Measurements from ENCODE around the gene TRIM46. TPM values are rescaled to one million over a fixed set of nuclear protein-coding genes. Genes with fewer than 3 reads are reported as not detected.
"Not testable (repeated sequence)": the region's sequence is repeated elsewhere in the genome, so short reads cannot be mapped to it uniquely, and the experiment has no call there.

The TRIM46 gene
- total and polyA plus RNA-seq, 3 experiments from 2014 or later: 0.99 to 7.3 (median 6.4) TPM

DNA sequence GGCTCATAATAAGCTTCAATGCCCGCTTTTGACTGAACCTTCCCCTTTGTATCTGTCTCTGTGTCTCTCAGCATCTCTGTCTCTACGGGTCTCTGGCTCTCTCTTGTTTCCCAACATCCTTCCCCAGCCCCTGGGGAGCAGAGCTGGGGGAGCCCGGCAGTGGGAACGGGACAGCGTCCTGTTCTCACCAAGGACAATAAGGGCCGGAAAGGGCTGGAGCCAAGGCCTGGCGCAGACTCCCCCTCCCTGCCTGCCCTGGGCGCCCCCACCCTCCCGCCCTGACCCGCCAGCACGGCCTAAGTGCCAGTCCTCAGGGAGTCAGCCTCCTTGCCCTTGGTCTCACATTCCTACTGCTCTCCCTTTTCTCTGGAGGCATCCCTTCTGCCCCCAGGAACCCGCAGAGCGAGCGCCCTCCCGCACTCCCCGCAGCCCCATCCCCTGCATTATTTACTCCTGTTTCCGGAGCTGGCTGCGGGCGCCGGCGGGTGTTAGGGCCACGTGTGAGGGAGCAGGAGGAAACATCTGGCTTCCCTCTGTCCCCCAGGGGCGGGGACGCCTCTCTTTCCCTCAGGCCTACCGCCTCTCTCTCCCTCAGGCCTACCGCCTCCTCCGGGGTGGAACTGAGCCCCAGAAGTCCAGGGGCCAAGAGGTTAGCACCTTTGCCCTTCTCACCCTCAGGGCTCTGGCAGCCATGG, 7.0 kb upstream of the TRIM46 start:
- peaks cover 18% of the 10 kb centered on the region for H3K36me3 ChIP-seq (ENCODE audit: insufficient read depth, low read length)
- Mint-ChIP-seq H3K9me3 (no peaks in the 10 kb centered on the region), H3K4me1 (peaks cover 11 to 22% (median 13%) of the 10 kb centered on the region in 3 donors), H3K4me3 (no peak overlapping the region), H3K36me3 (peaks cover 0 to 24% (median 7%) of the 10 kb centered on the region in 3 donors), H3K27me3 (peaks cover 2 to 3% of the 10 kb centered on the region in 2 donors), H3K27ac (no peak overlapping the region)
- H3K27me3 ChIP-seq (ENCODE audit: insufficient read depth, low read length, poor library complexity, severe bottlenecking): no peaks in the 10 kb centered on the region
- DNase-seq: no peak
- H3K9me3 ChIP-seq (ENCODE audit: low read length): no peaks in the 10 kb centered on the region
- POLR2A ChIA-PET: no interaction called here
- H3K4me3 ChIP-seq (ENCODE audit: low read length): no peak overlapping the region
- H3K4me1 ChIP-seq (ENCODE audit: insufficient read depth, low read length): peaks cover 9% of the 10 kb centered on the region
- CTCF ChIA-PET: interaction anchor here (1.0 to 10.7 kb wide), 11 partner anchors 26 to 121 kb away, joined by 3 to 177 read pairs (median 6); partner anchors contain the start of genes ADAM15, DPM3, SLC50A1 and THBS3
- H3K27ac ChIP-seq (ENCODE audit: low read depth, low read length): no peak overlapping the region

DNA sequence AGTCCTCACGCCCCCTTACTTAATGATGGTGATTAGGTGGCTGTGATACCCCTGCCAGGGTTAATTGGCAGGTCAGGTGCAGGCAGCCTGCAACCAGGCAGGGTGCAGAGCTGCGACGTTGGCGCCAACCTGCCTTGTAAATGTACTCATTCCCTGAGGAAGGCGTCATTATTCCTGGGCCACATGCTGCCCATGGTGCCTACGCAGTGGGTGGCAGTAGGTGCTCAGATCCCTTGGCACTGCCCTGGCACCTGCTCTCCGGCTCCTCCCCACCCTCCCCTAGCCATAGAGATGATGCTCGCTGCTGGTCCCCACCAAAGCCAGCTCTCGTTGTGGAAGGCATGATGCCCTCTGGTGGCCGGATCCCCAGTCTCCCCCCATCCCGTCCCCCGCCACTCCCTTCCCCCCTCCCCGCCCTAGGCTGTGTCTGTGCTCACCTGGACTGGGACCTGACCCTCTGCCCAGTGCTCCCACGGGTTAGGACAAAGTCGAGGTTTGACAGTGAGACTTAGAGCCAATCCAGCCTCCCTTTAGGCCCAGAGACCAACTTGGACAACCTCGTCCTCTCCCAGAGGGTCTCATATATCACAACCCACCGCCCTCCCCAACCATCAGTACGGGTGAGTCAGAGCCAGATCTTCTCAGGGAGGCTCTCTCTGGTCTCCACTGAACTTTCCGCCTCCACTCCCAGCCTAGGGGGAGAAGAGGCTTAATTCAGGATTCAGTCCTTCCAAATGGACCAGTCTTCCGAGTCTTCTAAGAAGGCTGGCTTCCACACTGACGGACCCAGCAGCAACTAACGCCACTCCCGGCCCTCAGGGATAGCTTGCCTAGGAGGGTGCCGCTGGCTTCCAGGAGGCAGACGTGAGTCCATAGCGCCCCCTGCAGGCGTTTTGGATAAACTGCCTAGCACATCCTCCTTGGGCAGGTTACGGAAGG, 6.2 kb upstream of the TRIM46 start:
- Histone ChIP-seq H3K27ac (ENCODE audit: low read depth, low read length) (no peak overlapping the region), H3K4me1 (ENCODE audit: insufficient read depth, low read length) (peaks cover 18% of the 10 kb centered on the region), H3K27me3 (ENCODE audit: insufficient read depth, low read length, poor library complexity, severe bottlenecking) (no peaks in the 10 kb centered on the region), H3K9me3 (ENCODE audit: low read length) (no peaks in the 10 kb centered on the region), H3K4me3 (ENCODE audit: low read length) (peak overlapping the region; percentile 30), H3K36me3 (ENCODE audit: insufficient read depth, low read length) (peaks cover 18% of the 10 kb centered on the region)
- peaks cover 2 to 3% of the 10 kb centered on the region in 2 donors for H3K27me3 Mint-ChIP-seq
- H3K36me3 Mint-ChIP-seq: peaks cover 0 to 30% (median 7%) of the 10 kb centered on the region in 3 donors
- H3K4me1 Mint-ChIP-seq: peaks cover 17 to 30% (median 20%) of the 10 kb centered on the region in 3 donors
- ChIA-PET POLR2A (interaction anchor here (0.9 to 1.1 kb wide), 2 partner anchors 27 to 103 kb away, joined by 3 read pairs; no protein-coding TSS in a partner anchor), CTCF (interaction anchor here (0.9 to 10.7 kb wide), 18 partner anchors 10 to 122 kb away, joined by 3 to 177 read pairs (median 4); partner anchors contain the start of genes ADAM15, DPM3 and SLC50A1)
- peak overlapping the region in 4 of 8 donors; percentile 5 to 55 (median 28) for H3K27ac Mint-ChIP-seq
- peak overlapping the region; percentile 31 to 71 (median 48) for H3K4me3 Mint-ChIP-seq
- H3K9me3 Mint-ChIP-seq: no peaks in the 10 kb centered on the region
- DNase-seq: peak; percentile 73 to 88 (median 80)

DNA sequence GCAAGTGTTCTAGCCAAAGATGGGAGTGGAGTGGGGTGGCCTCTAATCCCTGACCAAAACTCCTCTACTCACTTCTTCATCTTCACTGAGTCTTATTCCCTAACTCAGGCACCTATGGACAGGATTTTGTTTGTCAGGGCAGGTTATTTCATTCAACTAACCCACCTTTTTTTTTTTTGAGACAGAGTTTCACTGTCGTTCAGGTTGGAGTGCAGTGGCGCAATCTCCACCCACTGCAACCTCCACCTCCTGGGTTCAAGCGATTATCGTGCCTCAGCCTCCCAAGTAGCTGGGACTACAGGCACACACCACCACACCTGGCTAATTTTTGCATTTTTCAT, 5.6 kb upstream of the TRIM46 start:
- peaks cover 19 to 34% (median 24%) of the 10 kb centered on the region in 3 donors for H3K4me1 Mint-ChIP-seq
- H3K9me3 Mint-ChIP-seq; DNase-seq; H3K9me3 ChIP-seq (ENCODE audit: low read length); H3K27ac ChIP-seq (ENCODE audit: low read depth, low read length); H3K4me3 ChIP-seq (ENCODE audit: low read length); H3K27me3 ChIP-seq (ENCODE audit: insufficient read depth, low read length, poor library complexity, severe bottlenecking); H3K27me3 Mint-ChIP-seq: not testable (repeated sequence)
- ChIA-PET POLR2A (interaction anchor here (0.9 to 1.1 kb wide), 2 partner anchors 26 to 104 kb away, joined by 3 read pairs; no protein-coding TSS in a partner anchor), CTCF (interaction anchor here (0.9 to 10.7 kb wide), 15 partner anchors 10 to 123 kb away, joined by 3 to 177 read pairs (median 4); partner anchors contain the start of gene DPM3)
- peaks cover 18% of the 10 kb centered on the region for H3K36me3 ChIP-seq (ENCODE audit: insufficient read depth, low read length)
- peak overlapping the region in 1 of 7 donors; percentile 71 for H3K4me3 Mint-ChIP-seq
- H3K36me3 Mint-ChIP-seq: peaks cover 0 to 35% (median 7%) of the 10 kb centered on the region in 3 donors
- H3K4me1 ChIP-seq (ENCODE audit: insufficient read depth, low read length): peaks cover 20% of the 10 kb centered on the region
- H3K27ac Mint-ChIP-seq: peak overlapping the region in 3 of 8 donors; percentile 5 to 55 (median 42)

DNA sequence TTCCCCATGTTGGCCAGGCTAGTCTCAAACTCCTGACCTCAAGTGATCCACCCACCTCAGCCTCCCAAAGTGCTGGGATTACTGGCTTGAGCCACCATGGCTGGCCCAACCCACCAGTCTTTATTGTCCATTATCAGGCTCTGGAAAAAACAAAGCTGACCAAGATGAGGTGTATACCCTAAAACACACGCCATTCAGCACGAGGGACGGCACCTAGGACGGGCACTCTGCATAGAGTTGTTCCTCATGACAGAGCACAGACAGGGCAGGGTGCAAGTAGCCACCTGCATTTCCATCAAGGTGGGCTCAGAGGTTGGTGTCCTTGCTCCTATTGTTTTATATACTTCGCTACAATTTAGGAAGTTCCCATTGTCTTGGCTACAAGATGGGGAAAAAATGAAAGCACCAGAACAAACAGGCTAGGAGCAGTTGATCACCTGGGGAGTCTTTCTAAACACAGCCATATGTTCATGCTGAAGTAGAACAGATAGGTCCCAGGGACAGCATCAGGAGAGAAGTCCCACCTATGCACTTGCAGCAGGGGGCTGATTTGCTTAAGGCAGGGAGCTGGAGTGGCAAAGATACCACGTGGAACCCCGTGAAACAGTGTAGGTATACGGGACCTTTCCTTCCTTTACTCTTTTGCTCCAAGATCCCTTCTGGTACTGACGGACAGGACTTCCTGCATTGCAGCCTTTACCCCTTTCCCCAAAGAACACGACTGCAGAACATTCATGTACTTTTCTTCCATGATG, 5.0 kb upstream of the TRIM46 start:
- CTCF ChIA-PET: interaction anchor here (1.0 to 10.7 kb wide), 12 partner anchors 9 to 107 kb away, joined by 3 to 177 read pairs (median 4); partner anchors contain the start of gene DPM3
- H3K4me1 Mint-ChIP-seq: peaks cover 25 to 39% (median 29%) of the 10 kb centered on the region in 3 donors
- POLR2A ChIA-PET: interaction anchor here (1.1 kb wide), 1 partner anchor 104 kb away, joined by 3 read pairs; no protein-coding TSS in a partner anchor

DNA sequence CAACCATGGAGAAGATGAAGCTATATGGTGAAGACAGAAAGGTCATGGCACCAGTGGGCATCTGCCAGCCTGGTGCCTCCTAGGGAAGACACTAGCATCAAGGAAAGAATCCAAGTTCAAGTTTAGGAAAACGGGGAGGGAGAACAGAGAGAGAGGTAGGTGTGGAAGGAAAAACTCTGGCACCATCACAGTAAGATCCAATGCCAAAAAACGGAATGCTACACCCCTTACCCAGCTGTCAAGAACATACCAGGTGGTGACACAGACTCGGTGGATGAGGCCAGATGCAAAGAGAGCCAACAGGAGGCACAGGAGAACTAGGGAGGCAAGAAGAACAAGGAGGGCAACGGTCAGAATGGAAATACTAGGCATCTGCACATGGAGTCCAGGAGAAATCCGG, 4.1 kb upstream of the TRIM46 start:
- peaks cover 0 to 39% (median 7%) of the 10 kb centered on the region in 3 donors for H3K36me3 Mint-ChIP-seq
- Histone ChIP-seq H3K4me3 (ENCODE audit: low read length) (no peak overlapping the region), H3K9me3 (ENCODE audit: low read length) (no peaks in the 10 kb centered on the region), H3K4me1 (ENCODE audit: insufficient read depth, low read length) (peaks cover 33% of the 10 kb centered on the region), H3K36me3 (ENCODE audit: insufficient read depth, low read length) (peaks cover 18% of the 10 kb centered on the region), H3K27me3 (ENCODE audit: insufficient read depth, low read length, poor library complexity, severe bottlenecking) (no peaks in the 10 kb centered on the region), H3K27ac (ENCODE audit: low read depth, low read length) (no peak overlapping the region)
- H3K27me3 Mint-ChIP-seq: peaks cover 3 to 4% of the 10 kb centered on the region in 2 donors
- H3K4me1 Mint-ChIP-seq: peaks cover 29 to 47% (median 37%) of the 10 kb centered on the region in 3 donors
- ChIA-PET POLR2A (no interaction called here), CTCF (interaction anchor here (0.9 to 10.7 kb wide), 6 partner anchors 34 to 125 kb away, joined by 3 to 177 read pairs (median 12); partner anchors contain the start of gene SLC50A1)
- no peaks in the 10 kb centered on the region for H3K9me3 Mint-ChIP-seq
- no peak for DNase-seq
- H3K27ac Mint-ChIP-seq: peak overlapping the region in 2 of 8 donors; percentile 31 to 55
- H3K4me3 Mint-ChIP-seq: peak overlapping the region in 3 of 7 donors; percentile 8 to 57 (median 47)

More for the DNA sequence above, 5.0 kb upstream of the TRIM46 start:
- H3K4me1 ChIP-seq (ENCODE audit: insufficient read depth, low read length): peaks cover 24% of the 10 kb centered on the region
- no peak overlapping the region for H3K27ac ChIP-seq (ENCODE audit: low read depth, low read length)
- Mint-ChIP-seq H3K4me3 (peak overlapping the region in 1 of 7 donors; percentile 57), H3K9me3 (no peaks in the 10 kb centered on the region), H3K27ac (peak overlapping the region in 2 of 8 donors; percentile 17 to 55), H3K36me3 (peaks cover 0 to 39% (median 7%) of the 10 kb centered on the region in 3 donors), H3K27me3 (peaks cover 3 to 4% of the 10 kb centered on the region in 2 donors)
- H3K27me3 ChIP-seq (ENCODE audit: insufficient read depth, low read length, poor library complexity, severe bottlenecking): no peaks in the 10 kb centered on the region
- H3K36me3 ChIP-seq (ENCODE audit: insufficient read depth, low read length): peaks cover 18% of the 10 kb centered on the region
- DNase-seq: no peak
- H3K9me3 ChIP-seq (ENCODE audit: low read length): no peaks in the 10 kb centered on the region
- H3K4me3 ChIP-seq (ENCODE audit: low read length): no peak overlapping the region

DNA sequence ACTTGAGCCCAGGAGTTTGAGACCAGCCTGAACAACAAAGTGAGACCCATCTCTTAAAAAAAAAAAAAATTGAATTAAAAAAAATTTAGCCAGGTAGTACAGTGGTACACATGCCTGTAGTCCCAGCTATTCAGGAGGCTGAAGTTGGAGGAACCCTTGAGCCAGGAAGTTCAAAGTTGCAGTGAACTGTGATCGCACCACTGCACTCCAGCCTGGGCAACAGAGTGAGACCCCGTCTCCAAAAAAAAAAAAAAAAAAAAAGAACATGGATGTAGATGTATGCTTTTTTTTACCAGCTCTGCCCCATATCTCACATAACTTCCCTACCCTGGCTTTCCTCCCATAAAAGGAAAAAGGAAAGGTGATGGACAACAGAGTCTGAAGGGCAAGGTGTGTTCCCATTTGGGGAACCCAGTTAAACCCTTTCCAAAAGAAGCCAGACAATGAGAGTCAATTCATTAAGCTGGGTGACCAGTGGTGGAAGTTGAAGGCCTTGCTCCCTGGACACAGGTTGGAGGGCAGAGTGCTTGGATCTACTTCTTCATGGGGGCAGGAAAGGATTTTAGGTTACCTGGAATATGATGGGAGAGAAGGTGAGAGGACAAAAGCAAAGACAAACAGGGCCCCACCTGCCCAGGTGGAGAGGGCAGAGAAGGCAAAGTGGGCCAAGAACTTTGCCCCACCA, 3.4 kb upstream of the TRIM46 start:
- no peak overlapping the region for H3K4me3 ChIP-seq (ENCODE audit: low read length)
- peaks cover 18% of the 10 kb centered on the region for H3K36me3 ChIP-seq (ENCODE audit: insufficient read depth, low read length)
- ChIA-PET POLR2A (no interaction called here), CTCF (interaction anchor here (0.9 to 10.7 kb wide), 7 partner anchors 35 to 126 kb away, joined by 3 to 177 read pairs (median 3); partner anchors contain the start of gene SLC50A1)
- peaks cover 39% of the 10 kb centered on the region for H3K4me1 ChIP-seq (ENCODE audit: insufficient read depth, low read length)
- H3K4me3 Mint-ChIP-seq: peak overlapping the region in 2 of 7 donors; percentile 12 to 53
- peaks cover 0 to 39% (median 7%) of the 10 kb centered on the region in 3 donors for H3K36me3 Mint-ChIP-seq
- H3K27me3 Mint-ChIP-seq: peaks cover 3 to 4% of the 10 kb centered on the region in 2 donors
- no peaks in the 10 kb centered on the region for H3K27me3 ChIP-seq (ENCODE audit: insufficient read depth, low read length, poor library complexity, severe bottlenecking)
- H3K4me1 Mint-ChIP-seq: peaks cover 32 to 54% (median 42%) of the 10 kb centered on the region in 3 donors
- peak overlapping the region in 1 of 8 donors; percentile 65 for H3K27ac Mint-ChIP-seq
- DNase-seq: no peak
- no peaks in the 10 kb centered on the region for H3K9me3 Mint-ChIP-seq
- no peak overlapping the region for H3K27ac ChIP-seq (ENCODE audit: low read depth, low read length)
- no peaks in the 10 kb centered on the region for H3K9me3 ChIP-seq (ENCODE audit: low read length)
